UCSD-AML1 (cell line): ENCODE results near the gene NFKB2.

Experiments used
- DNase-seq: peaks from one replicate; lab custom pipeline; 2025; ENCODE audit not compliant: unreplicated experiment; lab: John Stamatoyannopoulos, UW

Gene NFKB2

GRCh38 chr10:102421507-102421756 is 25.9 kb downstream of the NFKB2 start:
- no peak for DNase-seq

GRCh38 chr10:102421757-102422512 is 26.4 kb downstream of the NFKB2 start:
- DNase-seq = no peak

- no peak for DNase-seq
Measured at GRCh38 chr10:102422545-102423129, 27.1 kb downstream of the NFKB2 start.

GRCh38 chr10:102423372-102423968 is 28.0 kb downstream of the NFKB2 start:
- DNase-seq = no peak

- DNase-seq = no peak
Measured at GRCh38 chr10:102424145-102424544, 28.6 kb downstream of the NFKB2 start.

GRCh38 chr10:102424916-102425315 is 29.4 kb downstream of the NFKB2 start:
- no peak for DNase-seq

GRCh38 chr10:102425444-102425843 is 29.9 kb downstream of the NFKB2 start:
- no peak for DNase-seq

GRCh38 chr10:102426803-102427287 is 31.3 kb downstream of the NFKB2 start:
- DNase-seq = no peak

GRCh38 chr10:102429468-102429867 is 34.0 kb downstream of the NFKB2 start:
- DNase-seq = no peak

- no peak for DNase-seq
Measured at GRCh38 chr10:102431452-102432124, 36.1 kb downstream of the NFKB2 start.

- peak; percentile 99 for DNase-seq
Measured at GRCh38 chr10:102432162-102432950, 36.9 kb downstream of the NFKB2 start, which contains the start of gene CUEDC2. TSS of gene CUEDC2 (minus strand) at chr10:102432574. CDS start at chr10:102425188, 7,386 bp downstream.

GRCh38 chr10:102433619-102434046 is 38.1 kb downstream of the NFKB2 start:
- DNase-seq = peak; percentile 66

GRCh38 chr10:102434394-102435132 is 39.1 kb downstream of the NFKB2 start:
- peak; percentile 75 for DNase-seq

- no peak for DNase-seq
Measured at GRCh38 chr10:102435133-102435497, 39.6 kb downstream of the NFKB2 start.

- DNase-seq = peak; percentile 90
Measured at GRCh38 chr10:102435529-102436233, 40.2 kb downstream of the NFKB2 start.

- no peak for DNase-seq
Measured at GRCh38 chr10:102436312-102436711, 40.8 kb downstream of the NFKB2 start.

- DNase-seq = no peak
Measured at GRCh38 chr10:102437515-102437914, 42.0 kb downstream of the NFKB2 start.

- DNase-seq = no peak
Measured at GRCh38 chr10:102438374-102438773, 42.9 kb downstream of the NFKB2 start.

- DNase-seq = no peak
Measured at GRCh38 chr10:102444851-102445250, 49.3 kb downstream of the NFKB2 start.
